CD4-positive, CD25-positive, alpha-beta regulatory T cell (primary cell): ENCODE results near the gene SARS1. TPM values are rescaled to one million over a fixed set of nuclear protein-coding genes. Genes with fewer than 3 reads are reported as not detected.
A peak's percentile ranks its signal among the peaks of the same experiment; 100 is the strongest.

Experiments used
- ATAC-seq, 2 donors: fragments of 150-1000 bp; cut with Tn5 transposase; one replicate each; pipeline ENCODE4 v1.10.0; 2021; ENCODE audit warnings: low read depth in 2 of 2, moderate number of reproducible peaks in 2 of 2, moderate library complexity in 1 of 2
- DNase-seq, 3 donors: peaks; one replicate each; pipeline versions ENCODE4 v3.0.0 to v3.0.0-alpha.2; 2012 to 2022; ENCODE audit warnings: mixed read lengths in 1 of 3
- H3K27ac ChIP-seq: one replicate; pipeline ENCODE4 v1.7.0; 2013; ENCODE audit warnings: mild to moderate bottlenecking, low read length; ENCODE audit not compliant: insufficient read depth, poor library complexity, severe bottlenecking
- H3K27me3 ChIP-seq: one replicate; pipeline ENCODE4 v1.7.0; 2013; ENCODE audit warnings: low read length; ENCODE audit not compliant: control insufficient read depth, insufficient read depth
- H3K36me3 ChIP-seq: one replicate; pipeline ENCODE4 v1.7.0; 2013; ENCODE audit warnings: mild to moderate bottlenecking, low read length, moderate library complexity; ENCODE audit not compliant: control insufficient read depth, insufficient read depth
- H3K4me1 ChIP-seq: 2 replicates; pipeline ENCODE4 v1.7.0; 2013; ENCODE audit warnings: mild to moderate bottlenecking, low read length; ENCODE audit not compliant: insufficient read depth, control insufficient read depth, poor library complexity, severe bottlenecking
- H3K4me3 ChIP-seq: one replicate; pipeline ENCODE4 v1.7.0; 2013; ENCODE audit warnings: low read depth, mild to moderate bottlenecking, low read length, moderate library complexity
- H3K9me3 ChIP-seq, 2 experiments: 1 replicate in 1 of 2; 2 replicates in 1 of 2; pipeline ENCODE4 v1.7.0; 2013; ENCODE audit warnings: low read length in 2 of 2, mild to moderate bottlenecking in 1 of 2, moderate library complexity in 1 of 2; ENCODE audit not compliant: control insufficient read depth in 2 of 2
- H3K27ac Mint-ChIP-seq, 3 donors: one replicate each; pipeline ENCODE4 v1.8.0; 2020 to 2022; ENCODE audit warnings: mild to moderate bottlenecking in 3 of 3, mixed read lengths in 3 of 3, moderate library complexity in 2 of 3
- H3K27me3 Mint-ChIP-seq: one replicate; pipeline ENCODE4 v1.8.0; 2022; ENCODE audit warnings: mild to moderate bottlenecking, mixed read lengths
- H3K36me3 Mint-ChIP-seq: one replicate; pipeline ENCODE4 v1.8.0; 2020; ENCODE audit warnings: mixed read lengths
- H3K4me1 Mint-ChIP-seq, 4 donors: one replicate each; pipeline ENCODE4 v1.8.0; 2020 to 2022; ENCODE audit warnings: mixed read lengths in 4 of 4, mild to moderate bottlenecking in 1 of 4
- H3K4me3 Mint-ChIP-seq, 4 donors: one replicate each; pipeline ENCODE4 v1.8.0; 2020 to 2022; ENCODE audit warnings: mild to moderate bottlenecking in 4 of 4, mixed read lengths in 4 of 4, moderate library complexity in 3 of 4
- H3K9me3 Mint-ChIP-seq, 7 donors: one replicate each; pipeline ENCODE4 v1.8.0; 2020 to 2022; ENCODE audit warnings: mixed read lengths in 7 of 7, mild to moderate bottlenecking in 3 of 7, moderate library complexity in 2 of 7
- polyA plus RNA-seq, 4 donors: library from polyadenylated mRNA; unstranded; fragments of 300-500 nt; fragmentation: Illumina TruSeq; gene quantifications; one replicate each; pipeline ENCODE4 v1.2.3, GENCODE V29; 2021
- total RNA-seq: library from RNA; stranded (reverse); gene quantifications from one replicate; pipeline ENCODE4 v1.2.3, GENCODE V29; 2022

The SARS1 gene
- total and polyA plus RNA-seq, 5 donors from 2014 or later = 117 to 173 (median 170) TPM

DNA sequence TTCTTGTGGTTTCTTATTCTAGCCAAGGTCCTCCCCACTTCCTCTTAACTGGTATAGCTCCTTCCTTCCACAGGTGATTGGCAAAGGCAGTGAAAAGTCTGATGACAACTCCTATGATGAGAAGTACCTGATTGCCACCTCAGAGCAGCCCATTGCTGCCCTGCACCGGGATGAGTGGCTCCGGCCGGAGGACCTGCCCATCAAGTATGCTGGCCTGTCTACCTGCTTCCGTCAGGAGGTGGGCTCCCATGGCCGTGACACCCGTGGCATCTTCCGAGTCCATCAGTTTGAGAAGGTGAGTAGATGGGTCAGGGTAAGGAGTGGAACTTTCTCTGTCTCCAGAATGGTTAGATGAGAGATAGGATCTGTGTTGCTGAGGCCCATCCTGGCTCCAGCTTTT, 21.4 kb downstream of the SARS1 start:
- no peak overlapping the region for H3K4me3 Mint-ChIP-seq
- peaks cover 0 to 3% (median 1%) of the 10 kb centered on the region in 4 donors for H3K4me1 Mint-ChIP-seq
- no peaks in the 10 kb centered on the region for H3K9me3 Mint-ChIP-seq
- Histone ChIP-seq H3K27me3 (no peaks in the 10 kb centered on the region), H3K36me3 (peaks cover 82% of the 10 kb centered on the region), H3K4me1 (no peaks in the 10 kb centered on the region), H3K27ac (no peak overlapping the region), H3K9me3 (no peaks in the 10 kb centered on the region), H3K4me3 (no peak overlapping the region)
- H3K36me3 Mint-ChIP-seq = peaks cover 39% of the 10 kb centered on the region
- ATAC-seq = no peak
- no peak overlapping the region for H3K27ac Mint-ChIP-seq
- no peak for DNase-seq
- H3K27me3 Mint-ChIP-seq = no peaks in the 10 kb centered on the region

DNA sequence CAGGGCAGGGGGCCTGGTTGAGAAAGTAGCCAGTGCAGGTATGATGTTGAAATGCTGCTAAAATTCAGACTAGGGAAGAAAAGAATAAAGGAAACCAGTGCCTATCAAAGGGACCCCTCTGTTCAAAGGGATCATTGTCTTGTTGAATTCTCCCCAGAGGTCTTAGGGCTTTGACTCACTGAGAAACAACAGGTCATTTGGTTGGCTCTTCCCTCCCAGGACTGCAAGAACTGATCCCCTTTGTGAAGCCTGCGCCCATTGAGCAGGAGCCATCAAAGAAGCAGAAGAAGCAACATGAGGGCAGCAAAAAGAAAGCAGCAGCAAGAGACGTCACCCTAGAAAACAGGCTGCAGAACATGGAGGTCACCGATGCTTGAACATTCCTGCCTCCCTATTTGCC, 23.8 kb downstream of the SARS1 start:
- H3K36me3 ChIP-seq = peaks cover 61% of the 10 kb centered on the region

DNA sequence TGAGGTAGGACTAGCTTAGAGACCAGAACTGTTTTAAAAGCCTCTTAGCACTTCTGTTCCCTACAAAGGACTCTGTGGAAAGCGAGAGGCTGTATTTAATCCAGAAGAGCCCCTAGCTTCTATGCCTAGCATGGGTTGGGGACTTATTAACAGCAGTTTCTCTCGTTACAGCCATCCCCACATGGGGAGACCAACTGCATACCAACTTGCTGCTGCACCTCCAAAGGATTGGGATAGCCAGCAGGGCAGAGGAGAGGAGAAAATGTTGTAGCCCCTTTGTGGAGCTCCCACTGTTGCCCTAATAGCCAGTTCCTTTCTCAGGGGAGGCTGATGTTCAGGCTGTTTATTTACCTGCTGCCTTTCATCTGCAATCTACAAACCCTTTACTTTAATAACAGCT, 24.7 kb downstream of the SARS1 start:
- Histone ChIP-seq H3K27ac (no peak overlapping the region), H3K4me3 (no peak overlapping the region), H3K4me1 (peaks cover 6% of the 10 kb centered on the region), H3K9me3 (no peaks in the 10 kb centered on the region), H3K27me3 (no peaks in the 10 kb centered on the region), H3K36me3 (peaks cover 52% of the 10 kb centered on the region)
- Mint-ChIP-seq H3K9me3 (no peaks in the 10 kb centered on the region), H3K4me1 (peaks cover 0 to 22% (median 8%) of the 10 kb centered on the region in 4 donors), H3K4me3 (no peak overlapping the region), H3K27me3 (peaks cover 4% of the 10 kb centered on the region), H3K36me3 (peaks cover 20% of the 10 kb centered on the region), H3K27ac (peak overlapping the region in 1 of 3 donors; percentile 82)
- no peak for ATAC-seq
- DNase-seq = no peak

More for the DNA sequence above, 23.8 kb downstream of the SARS1 start:
- H3K27me3 Mint-ChIP-seq = no peaks in the 10 kb centered on the region
- H3K27ac ChIP-seq = no peak overlapping the region
- no peak overlapping the region for H3K4me3 ChIP-seq
- DNase-seq = no peak
- H3K4me3 Mint-ChIP-seq = no peak overlapping the region
- no peaks in the 10 kb centered on the region for H3K27me3 ChIP-seq
- no peaks in the 10 kb centered on the region for H3K9me3 ChIP-seq
- peaks cover 6% of the 10 kb centered on the region for H3K4me1 ChIP-seq
- H3K4me1 Mint-ChIP-seq = peaks cover 0 to 19% (median 8%) of the 10 kb centered on the region in 4 donors
- no peaks in the 10 kb centered on the region for H3K9me3 Mint-ChIP-seq
- peaks cover 26% of the 10 kb centered on the region for H3K36me3 Mint-ChIP-seq
- ATAC-seq = no peak
- peak overlapping the region in 1 of 3 donors; percentile 80 for H3K27ac Mint-ChIP-seq

- Mint-ChIP-seq H3K36me3 (peaks cover 20% of the 10 kb centered on the region), H3K4me3 (no peak overlapping the region), H3K27me3 (peaks cover 7% of the 10 kb centered on the region), H3K9me3 (no peaks in the 10 kb centered on the region), H3K4me1 (peaks cover 0 to 22% (median 8%) of the 10 kb centered on the region in 4 donors), H3K27ac (peak overlapping the region in 2 of 3 donors; percentile 2 to 82)
- peaks cover 6% of the 10 kb centered on the region for H3K4me1 ChIP-seq
- peaks cover 51% of the 10 kb centered on the region for H3K36me3 ChIP-seq
- no peak overlapping the region for H3K4me3 ChIP-seq
- ATAC-seq = no peak
- peaks cover under 1% of the 10 kb centered on the region for H3K27me3 ChIP-seq
- DNase-seq = no peak
- no peaks in the 10 kb centered on the region for H3K9me3 ChIP-seq
- no peak overlapping the region for H3K27ac ChIP-seq
These were observed 25.3 kb downstream of the SARS1 start for GRCh38 chr1:109239047-109239408.

GRCh38 chr1:109239409-109240068, 25.8 kb downstream of the SARS1 start:
- ATAC-seq (peak; percentile 61 to 75), DNase-seq (peak in 1 of 3 donors; percentile 53)
- H3K9me3 Mint-ChIP-seq = no peaks in the 10 kb centered on the region
- peak overlapping the region in 1 of 3 donors; percentile 51 for H3K27ac Mint-ChIP-seq
- peaks cover 11% of the 10 kb centered on the region for H3K27me3 Mint-ChIP-seq
- Histone ChIP-seq H3K27me3 (peaks cover 5% of the 10 kb centered on the region), H3K36me3 (peaks cover 47% of the 10 kb centered on the region), H3K4me3 (no peak overlapping the region), H3K4me1 (peaks cover 6% of the 10 kb centered on the region), H3K9me3 (no peaks in the 10 kb centered on the region), H3K27ac (no peak overlapping the region)
- peaks cover 17% of the 10 kb centered on the region for H3K36me3 Mint-ChIP-seq
- no peak overlapping the region for H3K4me3 Mint-ChIP-seq
- peaks cover 0 to 22% (median 8%) of the 10 kb centered on the region in 4 donors for H3K4me1 Mint-ChIP-seq

DNA sequence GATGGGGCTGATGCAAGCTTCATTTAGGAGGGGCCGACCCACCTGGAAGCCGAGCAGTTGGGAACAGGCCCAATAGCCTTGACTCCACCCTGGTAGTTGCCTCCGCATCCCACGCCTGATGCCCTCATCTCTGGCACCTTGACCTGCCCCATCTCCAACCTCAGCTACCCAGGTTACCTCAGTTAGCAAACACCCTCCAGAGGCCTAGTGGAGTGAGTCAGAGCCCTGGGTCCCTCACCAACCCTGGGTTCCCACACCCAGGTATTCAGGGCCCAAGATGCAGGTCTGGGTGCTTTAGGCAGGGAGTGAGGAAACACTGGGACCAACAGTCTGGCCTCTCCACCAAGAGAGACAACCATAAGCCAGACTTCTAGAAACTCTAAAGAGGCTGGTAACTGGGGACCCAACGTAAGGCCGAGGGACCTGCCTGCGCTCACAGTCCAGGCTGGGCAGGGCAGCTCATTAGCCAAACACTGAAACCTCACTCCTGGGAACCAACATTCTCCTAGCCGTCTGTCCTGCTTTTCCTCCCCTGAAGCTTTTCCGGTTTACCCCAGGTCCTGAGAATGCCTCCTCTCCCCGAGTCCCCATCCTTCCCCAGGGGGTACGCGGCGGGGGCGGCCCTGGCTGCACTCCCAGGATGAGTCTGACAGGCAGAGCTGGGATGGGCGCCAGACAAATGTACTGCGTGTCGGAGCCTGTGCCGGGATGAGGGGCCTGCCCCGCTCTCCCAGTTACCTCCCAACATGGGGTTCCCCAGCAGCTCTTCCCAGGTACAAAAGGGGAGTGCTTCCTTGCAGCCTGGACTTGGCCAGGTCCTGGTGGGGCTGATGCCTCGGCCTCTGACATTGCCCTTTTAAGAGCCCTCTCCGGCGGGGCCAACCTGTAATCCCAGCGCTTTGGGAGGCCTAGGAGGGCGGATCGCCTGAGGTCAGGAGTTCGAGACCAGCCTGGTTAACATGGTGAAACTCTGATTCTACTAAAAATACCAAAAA, 26.7 kb downstream of the SARS1 start:
- peaks cover 6% of the 10 kb centered on the region for H3K4me1 ChIP-seq
- H3K36me3 Mint-ChIP-seq = peaks cover 8% of the 10 kb centered on the region
- ATAC-seq (no peak), DNase-seq (peak in 1 of 3 donors; percentile 22)
- H3K4me1 Mint-ChIP-seq = peaks cover 0 to 19% (median 7%) of the 10 kb centered on the region in 4 donors
- peak overlapping the region in 1 of 3 donors; percentile 67 for H3K27ac Mint-ChIP-seq
- H3K9me3 ChIP-seq = no peaks in the 10 kb centered on the region
- peaks cover 7% of the 10 kb centered on the region for H3K27me3 ChIP-seq
- H3K4me3 ChIP-seq = no peak overlapping the region
- no peak overlapping the region for H3K27ac ChIP-seq
- H3K4me3 Mint-ChIP-seq = no peak overlapping the region
- no peaks in the 10 kb centered on the region for H3K9me3 Mint-ChIP-seq
- peaks cover 15% of the 10 kb centered on the region for H3K27me3 Mint-ChIP-seq
- peaks cover 39% of the 10 kb centered on the region for H3K36me3 ChIP-seq

GRCh38 chr1:109241344-109241743, 27.6 kb downstream of the SARS1 start:
- no peak overlapping the region for H3K4me3 ChIP-seq
- no peak for DNase-seq
- H3K4me1 Mint-ChIP-seq = peaks cover 0 to 19% (median 7%) of the 10 kb centered on the region in 4 donors
- peaks cover 7% of the 10 kb centered on the region for H3K27me3 ChIP-seq
- ATAC-seq = no peak
- no peaks in the 10 kb centered on the region for H3K9me3 ChIP-seq
- H3K27me3 Mint-ChIP-seq = peaks cover 15% of the 10 kb centered on the region
- no peaks in the 10 kb centered on the region for H3K9me3 Mint-ChIP-seq
- no peak overlapping the region for H3K27ac ChIP-seq
- peak overlapping the region in 2 of 3 donors; percentile 68 to 89 for H3K27ac Mint-ChIP-seq
- no peak overlapping the region for H3K4me3 Mint-ChIP-seq
- peaks cover 2% of the 10 kb centered on the region for H3K36me3 Mint-ChIP-seq
- H3K4me1 ChIP-seq = peaks cover 6% of the 10 kb centered on the region
- H3K36me3 ChIP-seq = peaks cover 30% of the 10 kb centered on the region
